Stimulated activated naive CD8-positive, alpha-beta T cell treated with anti-CD3 and anti-CD28 coated beads, Interleukin-15, amount 100 ng/mL, for 72 hours (primary cell): ENCODE results near the gene LEP.

Experiments
- ATAC-seq: fragments of 150-1000 bp; cut with Tn5 transposase; 2 replicates; pipeline ENCODE4 v1.10.0; 2021; ENCODE audit warnings: mild to moderate bottlenecking, moderate library complexity
- DNase-seq, 2 donors: peaks; one replicate each; pipeline ENCODE4 v3.0.0; 2021 to 2022
- H3K27ac Mint-ChIP-seq, 2 donors: one replicate each; pipeline ENCODE4 v1.8.0; 2022; ENCODE audit warnings: mild to moderate bottlenecking in 2 of 2, mixed read lengths in 2 of 2, moderate library complexity in 2 of 2
- H3K27me3 Mint-ChIP-seq: one replicate; pipeline ENCODE4 v1.8.0; 2022; ENCODE audit warnings: mixed read lengths
- H3K4me1 Mint-ChIP-seq: one replicate; pipeline ENCODE4 v1.8.0; 2022; ENCODE audit warnings: mild to moderate bottlenecking, mixed read lengths
- H3K4me3 Mint-ChIP-seq, 2 donors: one replicate each; pipeline ENCODE4 v1.8.0; 2022; ENCODE audit warnings: mild to moderate bottlenecking in 2 of 2, mixed read lengths in 2 of 2, moderate library complexity in 1 of 2
- H3K9me3 Mint-ChIP-seq, 2 donors: one replicate each; pipeline ENCODE4 v1.8.0; 2022; ENCODE audit warnings: mixed read lengths in 2 of 2

LEP gene

DNA sequence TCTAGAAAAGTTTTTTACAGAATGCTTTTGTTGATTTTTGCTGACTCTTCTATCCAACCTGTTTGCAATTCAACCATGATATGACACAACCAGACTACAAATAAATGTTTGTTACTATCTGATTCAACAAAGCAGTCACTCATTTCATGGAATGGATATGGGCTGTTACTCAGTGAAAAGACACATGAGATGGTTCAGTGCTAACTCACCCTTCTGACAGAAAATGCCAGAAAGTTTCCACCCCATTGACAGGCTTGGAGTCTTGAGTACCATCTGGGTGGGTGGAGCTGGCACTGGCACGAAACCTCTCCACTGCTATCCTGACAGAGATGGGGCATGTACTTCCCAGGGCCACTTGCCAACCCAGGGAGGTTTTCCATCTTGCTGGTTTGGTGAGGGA is 63.1 kb downstream of the LEP start:
- DNase-seq = no peak
- H3K27me3 Mint-ChIP-seq = no peaks in the 10 kb centered on the region
- no peak for ATAC-seq
- H3K4me3 Mint-ChIP-seq = no peak overlapping the region
- H3K27ac Mint-ChIP-seq = no peak overlapping the region
- no peaks in the 10 kb centered on the region for H3K9me3 Mint-ChIP-seq
- no peaks in the 10 kb centered on the region for H3K4me1 Mint-ChIP-seq

DNA sequence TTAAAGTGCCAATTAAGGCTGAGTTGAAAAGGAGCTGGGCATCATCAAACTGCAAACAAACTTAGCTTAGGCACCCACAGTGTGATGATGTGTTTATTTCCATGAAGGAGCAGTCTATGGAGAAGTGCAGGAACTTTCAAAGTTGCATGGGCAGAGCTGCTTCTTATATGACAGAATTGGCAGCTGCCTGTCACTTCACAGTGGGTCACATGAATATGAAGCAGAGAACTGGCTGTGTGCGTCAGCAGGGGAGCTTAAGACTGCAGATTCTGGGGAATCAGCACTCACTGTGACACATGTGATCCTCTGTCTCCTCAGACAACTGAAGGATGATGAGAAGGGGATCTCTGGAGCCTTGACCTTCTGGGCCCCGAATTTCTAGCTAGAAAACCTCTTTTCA is 66.0 kb downstream of the LEP start:
- H3K27ac Mint-ChIP-seq = no peak overlapping the region
- no peak for DNase-seq
- ATAC-seq = no peak
- H3K27me3 Mint-ChIP-seq = no peaks in the 10 kb centered on the region
- H3K4me1 Mint-ChIP-seq = no peaks in the 10 kb centered on the region
- H3K9me3 Mint-ChIP-seq = no peaks in the 10 kb centered on the region
- no peak overlapping the region for H3K4me3 Mint-ChIP-seq
